ENCODE data around the gene DAP.

GRCh38 chr5:10658265-10658664, 102.8 kb downstream of the DAP start:
- TF ChIP-seq, protein P1, sequence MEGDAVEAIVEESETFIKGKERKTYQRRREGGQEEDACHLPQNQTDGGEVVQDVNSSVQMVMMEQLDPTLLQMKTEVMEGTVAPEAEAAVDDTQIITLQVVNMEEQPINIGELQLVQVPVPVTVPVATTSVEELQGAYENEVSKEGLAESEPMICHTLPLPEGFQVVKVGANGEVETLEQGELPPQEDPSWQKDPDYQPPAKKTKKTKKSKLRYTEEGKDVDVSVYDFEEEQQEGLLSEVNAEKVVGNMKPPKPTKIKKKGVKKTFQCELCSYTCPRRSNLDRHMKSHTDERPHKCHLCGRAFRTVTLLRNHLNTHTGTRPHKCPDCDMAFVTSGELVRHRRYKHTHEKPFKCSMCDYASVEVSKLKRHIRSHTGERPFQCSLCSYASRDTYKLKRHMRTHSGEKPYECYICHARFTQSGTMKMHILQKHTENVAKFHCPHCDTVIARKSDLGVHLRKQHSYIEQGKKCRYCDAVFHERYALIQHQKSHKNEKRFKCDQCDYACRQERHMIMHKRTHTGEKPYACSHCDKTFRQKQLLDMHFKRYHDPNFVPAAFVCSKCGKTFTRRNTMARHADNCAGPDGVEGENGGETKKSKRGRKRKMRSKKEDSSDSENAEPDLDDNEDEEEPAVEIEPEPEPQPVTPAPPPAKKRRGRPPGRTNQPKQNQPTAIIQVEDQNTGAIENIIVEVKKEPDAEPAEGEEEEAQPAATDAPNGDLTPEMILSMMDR (IDR thresholded peaks at IDR 0.05) = no peak
- TF ChIP-seq POLR2AphosphoS5 (IDR thresholded peaks at IDR 0.05) (no peak), POLR2A (IDR thresholded peaks at IDR 0.05) (no peak)
